SK-N-SH (cell line): ENCODE data around the gene CACFD1. TPM values are rescaled to one million over a fixed set of nuclear protein-coding genes. Genes with fewer than 3 reads are reported as not detected.

Source experiments
- CTCF ChIA-PET: fragments of 300-600, 350-600 bp; formaldehyde crosslinking; extraction: SDS; loops from one replicate; lab custom pipeline; 2021; lab: Yijun Ruan, JAX
- POLR2A ChIA-PET: fragments of 350-600 bp; sonication (Branson Sonifier 250); formaldehyde crosslinking; extraction: SDS; loops from one replicate; lab custom pipeline; 2020; ENCODE audit warnings: antibody characterized with exemption, inconsistent platforms; lab: Yijun Ruan, JAX
- DNase-seq: peaks from one replicate; pipeline ENCODE4 v3.0.0; 2012
- H2AFZ ChIP-seq: fragments of 200-600 bp; sonication (generic); 2 replicates; pipeline ENCODE4 v1.8.1; 2016; ENCODE audit warnings: antibody characterized with exemption, mild to moderate bottlenecking, low read depth
- H3F3A ChIP-seq: fragments of 200-600 bp; sonication (generic); replicated peaks from 2 replicates; pipeline ENCODE3; 2016; ENCODE audit warnings: antibody characterized with exemption, mild to moderate bottlenecking; ENCODE audit not compliant: insufficient read depth
- H3K27ac ChIP-seq, 2 experiments: fragments of 200-500 bp in 1 of 2; fragments of 200-600 bp in 1 of 2; sonication (Bioruptor generic) in 1 of 2; sonication (generic), shearing (Covaris generic) in 1 of 2; 2 replicates each; pipeline versions ENCODE4 v1.5.1 to v1.6.1; 2014 to 2016; ENCODE audit warnings: low read depth in 2 of 2, inconsistent platforms in 1 of 2, low read length in 1 of 2, mild to moderate bottlenecking in 1 of 2, mixed read lengths in 1 of 2
- H3K27me3 ChIP-seq: fragments of 200-600 bp; sonication (generic), shearing (Covaris generic); 2 replicates; pipeline ENCODE4 v1.6.1; 2016; ENCODE audit warnings: mixed run types; ENCODE audit not compliant: insufficient read depth
- H3K36me3 ChIP-seq, 2 experiments: fragments of 200-500 bp in 1 of 2; fragments of 200-600 bp in 1 of 2; sonication (Bioruptor generic) in 1 of 2; sonication (generic) in 1 of 2; replicated peaks in 1 of 2; 2 replicates each; pipeline versions ENCODE3 to v1.5.1; 2014 to 2016; ENCODE audit warnings: low read length in 1 of 2, mild to moderate bottlenecking in 1 of 2; ENCODE audit not compliant: insufficient read depth in 2 of 2, control insufficient read depth in 1 of 2
- H3K4me1 ChIP-seq, 2 experiments: fragments of 200-500 bp in 1 of 2; fragments of 200-600 bp in 1 of 2; sonication (Bioruptor generic) in 1 of 2; sonication (generic), shearing (Covaris generic) in 1 of 2; 2 replicates each; pipeline versions ENCODE4 v1.5.1 to v1.6.1; 2014 to 2016; ENCODE audit warnings: low read depth in 1 of 2, low read length in 1 of 2, mixed run types in 1 of 2; ENCODE audit not compliant: insufficient read depth in 2 of 2, control insufficient read depth in 1 of 2
- H3K4me2 ChIP-seq: fragments of 200-600 bp; sonication (generic), shearing (Covaris generic); 2 replicates; pipeline ENCODE4 v1.6.1; 2017; ENCODE audit warnings: mixed run types
- H3K4me3 ChIP-seq, 2 experiments: fragments of 200-500 bp in 1 of 2; fragments of 200-600 bp in 1 of 2; sonication (Bioruptor generic) in 1 of 2; sonication (generic), shearing (Covaris generic) in 1 of 2; 2 replicates each; pipeline versions ENCODE4 v1.5.1 to v1.8.1; 2014 to 2016; ENCODE audit warnings: low read depth in 2 of 2, inconsistent platforms in 1 of 2, low read length in 1 of 2, mild to moderate bottlenecking in 1 of 2, mixed read lengths in 1 of 2, moderate library complexity in 1 of 2
- H3K79me2 ChIP-seq: fragments of 200-600 bp; sonication (generic); 2 replicates; pipeline ENCODE4 v1.8.1; 2017; ENCODE audit warnings: mild to moderate bottlenecking; ENCODE audit not compliant: insufficient read depth
- H3K9ac ChIP-seq: fragments of 200-600 bp; sonication (generic); 2 replicates; pipeline ENCODE4 v1.6.1; 2017; ENCODE audit warnings: mixed run types
- H3K9me2 ChIP-seq: fragments of 200-600 bp; sonication (generic); 2 replicates; pipeline ENCODE4 v1.6.1; 2017; ENCODE audit warnings: mixed run types
- H3K9me3 ChIP-seq: fragments of 200-600 bp; sonication (generic); 2 replicates; pipeline ENCODE4 v1.6.1; 2017; ENCODE audit warnings: mixed run types, mild to moderate bottlenecking, moderate library complexity
- H4K20me1 ChIP-seq: fragments of 200-600 bp; sonication (generic); 2 replicates; pipeline ENCODE4 v1.6.1; 2017; ENCODE audit warnings: mild to moderate bottlenecking, mixed run types; ENCODE audit not compliant: insufficient read depth
- CHD2 ChIP-seq: fragments of 150-350 bp; IDR thresholded peaks from 2 replicates; pipeline ENCODE4 v1.6.1; 2018; ENCODE audit warnings: low read length; ENCODE audit not compliant: partially characterized antibody
- EZH2phosphoT487 ChIP-seq: fragments of 200-600 bp; sonication (generic); IDR thresholded peaks from 2 replicates; pipeline ENCODE4 v1.6.1; 2017; ENCODE audit warnings: low read depth, mixed run types, mild to moderate bottlenecking, antibody characterized with exemption, moderate library complexity, borderline replicate concordance
- FOXM1 ChIP-seq: IDR thresholded peaks from 2 replicates; pipeline ENCODE4 v1.4.0; 2012; ENCODE audit warnings: low read depth, mild to moderate bottlenecking
- IRF3 ChIP-seq: fragments of 150-350 bp; IDR thresholded peaks from 2 replicates; pipeline ENCODE4 v1.6.1; 2016; ENCODE audit warnings: mild to moderate bottlenecking, low read depth, low read length
- JUND ChIP-seq: IDR thresholded peaks from 2 replicates; pipeline ENCODE4 v1.4.0; 2012
- NFIC ChIP-seq: IDR thresholded peaks from 2 replicates; pipeline ENCODE4 v1.4.0; 2012; ENCODE audit warnings: borderline replicate concordance
- RAD21 ChIP-seq: IDR thresholded peaks from 2 replicates; pipeline ENCODE4 v1.6.1; 2012; ENCODE audit warnings: mild to moderate bottlenecking, low read length
- RFX5 ChIP-seq: IDR thresholded peaks from 2 replicates; pipeline ENCODE4 v1.6.1; 2012; ENCODE audit warnings: mild to moderate bottlenecking, improper control_type of control experiment, low read length
- RXRA ChIP-seq: IDR thresholded peaks from 2 replicates; pipeline ENCODE4 v1.4.0; 2012; ENCODE audit warnings: low read depth, mild to moderate bottlenecking, borderline replicate concordance
- SIN3A ChIP-seq: IDR thresholded peaks from 2 replicates; pipeline ENCODE4 v1.6.1; 2012; ENCODE audit warnings: low read depth, mild to moderate bottlenecking, low read length, moderate library complexity, borderline replicate concordance
- SMC3 ChIP-seq: IDR thresholded peaks from 2 replicates; pipeline ENCODE4 v1.6.1; 2012; ENCODE audit warnings: low read depth, low read length, improper control_type of control experiment
- TAF1 ChIP-seq: IDR thresholded peaks from 2 replicates; pipeline ENCODE4 v1.6.1; 2012; ENCODE audit warnings: low read depth, mild to moderate bottlenecking, low read length, moderate library complexity, borderline replicate concordance
- TEAD4 ChIP-seq: IDR thresholded peaks from 2 replicates; pipeline ENCODE4 v1.4.0; 2012; ENCODE audit warnings: mild to moderate bottlenecking, borderline replicate concordance; ENCODE audit not compliant: insufficient read depth
- USF2 ChIP-seq: fragments of 150-350 bp; IDR thresholded peaks from 2 replicates; pipeline ENCODE4 v1.6.1; 2017; ENCODE audit warnings: antibody characterized with exemption, low read length, low read depth, borderline replicate concordance
- ZBTB33 ChIP-seq: IDR thresholded peaks from 2 replicates; pipeline ENCODE4 v1.4.0; 2012; ENCODE audit warnings: low read depth, borderline replicate concordance
- WGBS: methylation state at CpG from one replicate; pipeline ENCODE4 v1.1.6; 2017; ENCODE audit warnings: low lambda C conversion rate; 5-methylcytosine and 5-hydroxymethylcytosine counted together
- polyA plus RNA-seq, 3 experiments: library from polyadenylated mRNA; depleted of rRNA; stranded (reverse); fragments of >200 nt; gene quantifications; 2 replicates each; pipeline ENCODE4 v1.2.3, GENCODE V29; 2012

The CACFD1 gene
- polyA plus RNA-seq, 1 of the 3 experiments (the other 2 are of a cell fraction) = 16.8 TPM

GRCh38 chr9:133518200-133518599 lies 58.4 kb downstream of the CACFD1 start:
- CTCF ChIA-PET = interaction anchor here (0.8 to 1.2 kb wide), 4 partner anchors 15 to 41 kb away, joined by 3 to 4 read pairs (median 3); no protein-coding TSS in a partner anchor
- 61% methylated on average over 5 of the region's 5 CpGs for WGBS
- Histone ChIP-seq H3K9me2 (no peaks in the 10 kb centered on the region), H2AFZ (no peak overlapping the region), H3K27ac (no peak overlapping the region; a peak in 1 of 4 replicates), H3K36me3 (no peaks in the 10 kb centered on the region), H3K9me3 (no peaks in the 10 kb centered on the region), H3K27me3 (no peaks in the 10 kb centered on the region), H3K4me2 (no peak overlapping the region), H3F3A (no peaks in the 10 kb centered on the region), H3K9ac (no peak overlapping the region), H3K4me1 (peaks cover 0 to 80% of the 10 kb centered on the region in 2 experiments; a peak in 2 of 4 replicates), H3K4me3 (no peak overlapping the region), H3K79me2 (no peaks in the 10 kb centered on the region), H4K20me1 (no peaks in the 10 kb centered on the region)
- no peak for DNase-seq
- POLR2A ChIA-PET = no interaction called here
- TF ChIP-seq IRF3 (no peak), RFX5 (no peak), SIN3A (no peak), JUND (no peak), NFIC (no peak), SMC3 (no peak), TAF1 (no peak), EZH2phosphoT487 (no peak), RAD21 (no peak), FOXM1 (no peak), USF2 (no peak), ZBTB33 (no peak), TEAD4 (no peak), RXRA (no peak), CHD2 (no peak)
